Breast epithelium (tissue), 4 donors: ENCODE results near the gene SDK1. TPM values are rescaled to one million over a fixed set of nuclear protein-coding genes. Genes with fewer than 3 reads are reported as not detected.

Experiments used
- DNase-seq, 2 donors: peaks; one replicate each; pipeline ENCODE4 v3.0.0-alpha.2; 2019; ENCODE audit warnings: low spot score in 2 of 2
- H3K27ac ChIP-seq, 2 donors: fragments of 200-600 bp; sonication (generic) in 1 of 2; one replicate each; pipeline ENCODE4 v1.5.1; 2016 to 2019; ENCODE audit warnings: mild to moderate bottlenecking in 1 of 2
- H3K27me3 ChIP-seq, 2 donors: fragments of 200-600 bp; sonication (generic) in 1 of 2; one replicate each; pipeline versions ENCODE4 v1.5.1 to v1.6.0; 2017 to 2019; ENCODE audit warnings: control low read depth in 1 of 2, mild to moderate bottlenecking in 1 of 2
- H3K36me3 ChIP-seq: fragments of 200-600 bp; one replicate; pipeline ENCODE4 v1.5.1; 2019
- H3K4me1 ChIP-seq, 2 donors: fragments of 200-600 bp; sonication (generic); one replicate each; pipeline ENCODE4 v1.5.1; 2016 to 2019; ENCODE audit warnings: control low read depth in 1 of 2
- H3K4me3 ChIP-seq, 3 donors: fragments of 200-600 bp; sonication (generic); 1 replicate in 2 of 3; 2 replicates in 1 of 3; pipeline ENCODE4 v1.5.1; 2016 to 2019; ENCODE audit warnings: mild to moderate bottlenecking in 3 of 3, moderate library complexity in 2 of 3
- H3K9me3 ChIP-seq, 2 donors: fragments of 200-600 bp; sonication (generic) in 1 of 2; one replicate each; pipeline ENCODE4 v1.5.1; 2016 to 2019; ENCODE audit warnings: control low read depth in 1 of 2
- CTCF ChIP-seq, 3 donors: fragments of 450-650 bp; IDR thresholded peaks; one replicate each; pipeline ENCODE4 v1.5.1; 2016 to 2017; ENCODE audit warnings: antibody characterized with exemption in 3 of 3, mild to moderate bottlenecking in 3 of 3, moderate library complexity in 3 of 3
- POLR2A ChIP-seq: fragments of 450-650 bp; IDR thresholded peaks from one replicate; pipeline ENCODE4 v1.6.1; 2016; ENCODE audit warnings: antibody characterized with exemption, mild to moderate bottlenecking, moderate library complexity
- POLR2AphosphoS5 ChIP-seq, 3 donors: sonication (generic); formaldehyde crosslinking; IDR thresholded peaks; one replicate each; pipeline ENCODE4 v1.6.1; 2017; ENCODE audit warnings: antibody characterized with exemption in 3 of 3
- intact Hi-C: fragments of 100-400 bp; cut with DNase I; formaldehyde crosslinking; loops from one replicate; pipeline ENCODE4 v1.15.1; 2023; ENCODE audit warnings: low total_unique reads
- total RNA-seq, 3 donors: library from RNA; depleted of rRNA; stranded (reverse); fragments of >200 nt; gene quantifications; one replicate each; pipeline ENCODE4 v1.1.0, GENCODE V29; 2016

Gene SDK1
- total RNA-seq = 10 to 100 TPM in 1 of 3 donors, 1 to 10 TPM in 2; 3.7 to 18.2 (median 6.6) TPM

- DNase-seq = peak; percentile 87 to 93
- Histone ChIP-seq H3K27me3 (no peaks in the 10 kb centered on the region), H3K9me3 (no peaks in the 10 kb centered on the region), H3K27ac (peak within 1 kb of the TSS; percentile 43 to 64), H3K4me3 (peak within 1 kb of the TSS; percentile 64 to 84 (median 68)), H3K36me3 (no peaks in the 10 kb centered on the region), H3K4me1 (no peaks in the 10 kb centered on the region)
- TF ChIP-seq POLR2A = no peak
- peak; percentile 25 to 97 (median 69) for TF ChIP-seq CTCF (IDR thresholded peaks at IDR 0.05)
- no peak for TF ChIP-seq POLR2AphosphoS5 (IDR thresholded peaks at IDR 0.05)
- intact Hi-C loops = no loop called here
Measured at GRCh38 chr7:3300651-3301448, at the start of gene SDK1. Gene SDK1, plus strand, starts transcription at chr7:3301252. Its CDS starts 335 bp downstream, at chr7:3301587.

DNA sequence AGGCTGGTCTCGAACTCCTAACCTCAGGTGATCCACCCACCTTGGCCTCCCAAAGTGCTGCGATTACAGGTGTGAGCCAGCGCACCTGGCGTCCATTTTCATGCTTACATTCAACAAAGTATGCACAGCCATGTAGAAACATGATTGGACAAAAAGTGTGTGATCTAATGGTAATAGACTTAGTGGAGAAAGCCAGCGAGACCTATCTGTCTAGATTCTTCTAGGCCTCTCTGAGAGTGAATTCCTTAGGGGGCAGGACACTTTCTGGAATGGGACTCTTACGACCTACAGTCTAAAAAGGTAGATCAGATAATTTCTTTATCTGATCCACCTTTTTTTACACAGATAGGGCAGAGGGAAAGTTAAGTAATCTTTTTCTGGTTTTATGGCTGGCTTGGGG lies 46.3 kb upstream of the SDK1 start:
- H3K9me3 ChIP-seq = no peaks in the 10 kb centered on the region
- no peaks in the 10 kb centered on the region for H3K36me3 ChIP-seq
- H3K4me1 ChIP-seq = no peaks in the 10 kb centered on the region
- intact Hi-C loops = no loop called here
- TF ChIP-seq POLR2AphosphoS5 (IDR thresholded peaks at IDR 0.05) (no peak), CTCF (IDR thresholded peaks at IDR 0.05) (no peak), POLR2A (no peak)
- H3K27me3 ChIP-seq = no peaks in the 10 kb centered on the region
- H3K27ac ChIP-seq = no peak overlapping the region
- H3K4me3 ChIP-seq = no peak overlapping the region
- DNase-seq = no peak

DNA sequence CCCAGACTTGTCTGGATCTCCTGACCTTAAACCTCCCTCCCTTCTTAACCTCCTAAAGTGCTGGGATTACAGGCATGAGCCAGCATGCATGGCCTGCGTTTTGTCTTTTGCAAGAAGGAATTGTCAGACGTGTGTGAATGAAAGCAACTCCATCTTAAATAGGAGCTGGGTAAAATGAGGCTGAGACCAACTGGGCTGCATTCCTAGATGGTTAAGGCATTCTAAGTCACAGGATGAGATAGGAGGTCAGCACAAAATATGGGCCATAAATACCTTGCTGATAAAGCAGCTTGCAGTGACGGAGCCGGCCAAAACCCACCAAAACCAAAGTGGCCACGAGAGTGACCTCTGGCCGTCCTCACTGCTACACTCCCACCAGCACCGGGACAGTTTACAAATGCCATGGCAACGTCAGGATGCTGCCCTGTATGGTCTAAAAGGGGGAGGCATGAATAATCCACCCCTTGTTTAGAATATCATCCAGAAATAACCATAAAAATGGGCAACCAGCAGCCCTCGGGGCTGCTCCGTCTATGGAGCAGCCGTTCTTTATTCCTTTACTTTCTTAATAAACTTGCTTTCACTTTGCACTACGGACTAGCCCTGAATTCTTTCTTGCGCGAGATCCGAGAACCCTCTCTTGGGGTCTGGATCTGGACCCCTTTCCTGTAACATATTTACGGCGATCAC lies 41.2 kb upstream of the SDK1 start:
- Histone ChIP-seq H3K9me3 (no peaks in the 10 kb centered on the region), H3K27me3 (no peaks in the 10 kb centered on the region), H3K36me3 (no peaks in the 10 kb centered on the region), H3K27ac (peak overlapping the region; percentile 26 to 51), H3K4me1 (no peaks in the 10 kb centered on the region), H3K4me3 (peak overlapping the region; percentile 39 to 63 (median 47))
- TF ChIP-seq POLR2A = no peak
- TF ChIP-seq CTCF (IDR thresholded peaks at IDR 0.05) = no peak
- TF ChIP-seq POLR2AphosphoS5 (IDR thresholded peaks at IDR 0.05) = no peak
- intact Hi-C loops = no loop called here
- no peak for DNase-seq

DNA sequence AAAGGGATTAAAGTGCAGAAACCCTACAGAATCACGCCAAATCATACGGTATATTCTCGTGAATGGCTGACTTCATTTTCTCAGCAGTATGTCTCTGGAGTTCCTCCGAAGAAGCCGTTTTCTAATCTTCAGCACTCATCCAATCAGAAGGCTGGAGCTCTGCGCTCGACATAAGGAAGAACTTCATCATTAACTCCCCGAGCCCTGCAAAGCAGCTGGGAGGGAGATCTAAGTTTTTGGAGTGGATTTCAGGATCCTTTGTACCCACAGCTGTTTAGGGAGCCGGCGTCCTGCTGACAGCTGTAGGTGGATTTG lies 40.7 kb upstream of the SDK1 start:
- DNase-seq = no peak

More for the DNA sequence above, 40.7 kb upstream of the SDK1 start:
- Histone ChIP-seq H3K36me3 (no peaks in the 10 kb centered on the region), H3K4me3 (peak overlapping the region; percentile 39 to 63 (median 47)), H3K9me3 (no peaks in the 10 kb centered on the region), H3K4me1 (no peaks in the 10 kb centered on the region), H3K27ac (peak overlapping the region; percentile 26 to 51), H3K27me3 (no peaks in the 10 kb centered on the region)
- intact Hi-C loops = no loop called here
- TF ChIP-seq CTCF (IDR thresholded peaks at IDR 0.05) = no peak
- TF ChIP-seq POLR2AphosphoS5 (IDR thresholded peaks at IDR 0.05) = no peak
- TF ChIP-seq POLR2A = no peak
